ENCODE results near the gene MYBPH. TPM values are rescaled to one million over a fixed set of nuclear protein-coding genes. Genes with fewer than 3 reads are reported as not detected.

MYBPH gene
- total RNA-seq, 2 donors from 2014 or later = not detected

- H3K36me3 ChIP-seq = no peaks in the 10 kb centered on the region
- TF ChIP-seq, protein P1, sequence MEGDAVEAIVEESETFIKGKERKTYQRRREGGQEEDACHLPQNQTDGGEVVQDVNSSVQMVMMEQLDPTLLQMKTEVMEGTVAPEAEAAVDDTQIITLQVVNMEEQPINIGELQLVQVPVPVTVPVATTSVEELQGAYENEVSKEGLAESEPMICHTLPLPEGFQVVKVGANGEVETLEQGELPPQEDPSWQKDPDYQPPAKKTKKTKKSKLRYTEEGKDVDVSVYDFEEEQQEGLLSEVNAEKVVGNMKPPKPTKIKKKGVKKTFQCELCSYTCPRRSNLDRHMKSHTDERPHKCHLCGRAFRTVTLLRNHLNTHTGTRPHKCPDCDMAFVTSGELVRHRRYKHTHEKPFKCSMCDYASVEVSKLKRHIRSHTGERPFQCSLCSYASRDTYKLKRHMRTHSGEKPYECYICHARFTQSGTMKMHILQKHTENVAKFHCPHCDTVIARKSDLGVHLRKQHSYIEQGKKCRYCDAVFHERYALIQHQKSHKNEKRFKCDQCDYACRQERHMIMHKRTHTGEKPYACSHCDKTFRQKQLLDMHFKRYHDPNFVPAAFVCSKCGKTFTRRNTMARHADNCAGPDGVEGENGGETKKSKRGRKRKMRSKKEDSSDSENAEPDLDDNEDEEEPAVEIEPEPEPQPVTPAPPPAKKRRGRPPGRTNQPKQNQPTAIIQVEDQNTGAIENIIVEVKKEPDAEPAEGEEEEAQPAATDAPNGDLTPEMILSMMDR (IDR thresholded peaks at IDR 0.05) = no peak
- H3K27ac ChIP-seq = no peak overlapping the region
- DNase-seq (ENCODE audit: low spot score) (no peak), ATAC-seq (ENCODE audit: insufficient number of reproducible peaks, low FRiP score, low read depth) (no peak)
- no peaks in the 10 kb centered on the region for H3K4me1 ChIP-seq (ENCODE audit: control insufficient read depth in 1 of 2, low read depth in 2 of 2)
- H3K9me3 ChIP-seq = no peaks in the 10 kb centered on the region
- H3K4me3 ChIP-seq = no peak overlapping the region
- no peaks in the 10 kb centered on the region for H3K27me3 ChIP-seq (replicated peaks; ENCODE audit: insufficient read depth)
These were observed 32.8 kb downstream of the MYBPH start for GRCh38 chr1:203142684-203143408.

- ATAC-seq (ENCODE audit: insufficient number of reproducible peaks, low FRiP score, low read depth) = no peak
- no peaks in the 10 kb centered on the region for H3K9me3 ChIP-seq
- H3K27me3 ChIP-seq (replicated peaks; ENCODE audit: insufficient read depth) = no peaks in the 10 kb centered on the region
- no peak overlapping the region for H3K27ac ChIP-seq
- H3K4me3 ChIP-seq = no peak overlapping the region
- TF ChIP-seq, protein P1 (IDR thresholded peaks at IDR 0.05) = no peak
- no peaks in the 10 kb centered on the region for H3K36me3 ChIP-seq
- no peak for DNase-seq (ENCODE audit: low spot score)
- no peaks in the 10 kb centered on the region for H3K4me1 ChIP-seq (ENCODE audit: control insufficient read depth in 1 of 2, low read depth in 2 of 2)
These were observed 33.5 kb downstream of the MYBPH start for GRCh38 chr1:203142124-203142523.

- H3K9me3 ChIP-seq = no peaks in the 10 kb centered on the region
- H3K4me3 ChIP-seq = no peak overlapping the region
- no peaks in the 10 kb centered on the region for H3K27me3 ChIP-seq (replicated peaks; ENCODE audit: insufficient read depth)
- H3K4me1 ChIP-seq (ENCODE audit: control insufficient read depth in 1 of 2, low read depth in 2 of 2) = no peaks in the 10 kb centered on the region
- DNase-seq (ENCODE audit: low spot score) (no peak), ATAC-seq (ENCODE audit: insufficient number of reproducible peaks, low FRiP score, low read depth) (no peak)
- TF ChIP-seq, protein P1 (IDR thresholded peaks at IDR 0.05) = no peak
- no peak overlapping the region for H3K27ac ChIP-seq
- no peaks in the 10 kb centered on the region for H3K36me3 ChIP-seq
These were observed 34.7 kb downstream of the MYBPH start for GRCh38 chr1:203140743-203141520.

GRCh38 chr1:203139976-203140475 is 35.6 kb downstream of the MYBPH start:
- DNase-seq (ENCODE audit: low spot score) (no peak), ATAC-seq (ENCODE audit: insufficient number of reproducible peaks, low FRiP score, low read depth) (no peak)
- Histone ChIP-seq H3K27me3 (replicated peaks; ENCODE audit: insufficient read depth) (no peaks in the 10 kb centered on the region), H3K4me3 (no peak overlapping the region), H3K9me3 (no peaks in the 10 kb centered on the region), H3K4me1 (ENCODE audit: control insufficient read depth in 1 of 2, low read depth in 2 of 2) (no peaks in the 10 kb centered on the region), H3K27ac (no peak overlapping the region), H3K36me3 (no peaks in the 10 kb centered on the region)
- TF ChIP-seq, protein P1 (IDR thresholded peaks at IDR 0.05) = no peak

GRCh38 chr1:203138066-203138465 is 37.6 kb downstream of the MYBPH start:
- TF ChIP-seq, protein P1 (IDR thresholded peaks at IDR 0.05) = no peak
- H3K4me1 ChIP-seq (ENCODE audit: control insufficient read depth in 1 of 2, low read depth in 2 of 2) = no peaks in the 10 kb centered on the region
- no peak for DNase-seq (ENCODE audit: low spot score)
- no peak overlapping the region for H3K4me3 ChIP-seq
- ATAC-seq (ENCODE audit: insufficient number of reproducible peaks, low FRiP score, low read depth) = no peak
- H3K36me3 ChIP-seq = no peaks in the 10 kb centered on the region
- H3K27me3 ChIP-seq (replicated peaks; ENCODE audit: insufficient read depth) = no peaks in the 10 kb centered on the region
- H3K27ac ChIP-seq = no peak overlapping the region
- H3K9me3 ChIP-seq = no peaks in the 10 kb centered on the region

Measured in thoracic aorta (tissue), 2 donors.